ENCODE measurements around the gene CHST11.
A peak's percentile ranks its signal among the peaks of the same experiment; 100 is the strongest.

CHST11 gene

DNA sequence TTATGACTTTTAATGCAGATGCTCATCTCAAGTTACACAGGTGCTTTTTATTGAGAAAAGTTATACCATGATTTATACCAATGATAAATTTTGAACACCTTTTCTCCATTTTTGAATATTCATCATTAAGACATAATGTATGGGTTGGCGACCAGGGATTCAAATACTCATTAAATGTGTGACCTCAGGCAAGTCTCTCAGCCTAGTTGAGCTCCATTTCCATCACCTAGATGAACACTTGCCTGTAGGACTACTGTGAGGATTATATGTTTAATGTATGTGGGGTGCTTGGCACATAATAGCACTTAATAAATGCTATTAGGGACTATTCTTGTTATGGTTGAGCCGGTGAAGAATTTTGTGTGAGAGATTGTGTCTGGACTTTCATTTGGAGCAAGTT, 228.6 kb downstream of the CHST11 start:
- no peak for DNase-seq

DNA sequence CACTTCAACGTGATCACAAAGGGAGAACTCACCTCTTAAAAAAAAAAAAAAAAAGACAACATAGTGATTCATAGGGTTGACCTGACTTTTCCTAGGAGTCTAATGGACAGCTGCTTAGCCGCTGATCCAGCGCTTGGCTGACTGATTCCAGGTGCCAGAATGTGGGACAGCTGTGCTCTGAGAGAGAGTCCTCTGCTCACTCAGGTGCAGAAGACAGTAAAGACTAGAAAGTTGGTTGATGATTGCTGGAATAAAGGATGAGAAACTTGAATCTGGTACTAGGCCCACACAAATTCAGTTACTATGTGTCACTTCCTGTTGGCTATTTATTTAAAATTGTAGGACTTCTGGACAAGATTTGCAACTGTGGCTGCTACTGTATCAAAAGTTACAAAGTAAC, 229.4 kb downstream of the CHST11 start:
- no peak for DNase-seq

DNA sequence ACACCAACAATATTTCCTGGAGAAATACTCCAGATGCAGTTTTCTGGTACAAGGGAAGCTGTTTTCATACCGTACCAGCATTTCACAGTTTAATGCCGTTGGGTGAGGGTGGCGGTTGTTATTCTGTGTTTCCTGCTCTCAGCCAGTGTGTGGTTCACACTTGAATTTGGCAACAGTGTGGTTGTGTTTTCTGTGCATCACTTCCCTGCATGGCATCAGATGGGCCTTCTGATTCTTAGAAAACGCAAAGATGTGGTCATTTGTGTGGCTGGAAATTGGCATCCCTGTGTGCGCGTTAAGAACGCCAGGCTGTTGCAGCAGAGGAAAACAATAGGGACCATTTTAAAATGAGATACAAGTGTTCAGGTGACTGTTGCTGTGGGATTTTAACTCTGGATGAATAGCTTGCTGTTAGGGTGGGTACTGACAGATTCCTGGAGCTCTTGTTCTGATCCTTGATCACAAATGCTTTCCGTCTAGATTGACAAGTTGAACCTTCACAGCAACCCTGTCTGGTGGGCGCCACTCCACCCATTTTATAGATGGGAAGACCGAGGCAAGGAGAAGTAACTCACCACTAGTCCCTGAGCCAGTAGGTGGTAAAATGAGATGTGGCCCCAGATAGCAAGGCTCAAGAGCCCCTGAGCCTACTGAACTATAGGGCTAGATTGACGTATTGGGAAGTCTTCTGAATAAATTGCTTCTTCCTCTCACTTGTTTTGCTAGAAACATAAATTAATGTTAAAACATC, 231.2 kb downstream of the CHST11 start:
- DNase-seq: no peak

DNA sequence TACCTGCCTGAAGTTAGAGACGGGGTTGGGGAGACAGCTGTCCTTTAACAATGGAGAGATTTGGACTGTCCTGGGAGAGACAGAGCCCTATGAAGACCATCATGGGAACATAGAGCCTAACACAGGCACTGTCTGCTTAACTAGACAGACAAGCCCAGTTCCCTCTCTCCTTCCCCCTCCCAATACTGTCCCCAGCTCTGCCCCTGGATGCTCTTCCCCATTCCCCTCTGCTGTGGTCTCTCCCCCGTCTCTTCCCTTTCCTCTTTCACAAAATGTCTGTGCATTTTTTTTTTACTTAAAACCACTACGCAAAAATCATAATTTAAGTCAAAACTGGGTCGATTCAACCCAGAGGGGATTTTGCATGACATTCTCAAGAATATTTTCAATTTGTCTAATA, 232.9 kb downstream of the CHST11 start:
- DNase-seq: no peak

DNA sequence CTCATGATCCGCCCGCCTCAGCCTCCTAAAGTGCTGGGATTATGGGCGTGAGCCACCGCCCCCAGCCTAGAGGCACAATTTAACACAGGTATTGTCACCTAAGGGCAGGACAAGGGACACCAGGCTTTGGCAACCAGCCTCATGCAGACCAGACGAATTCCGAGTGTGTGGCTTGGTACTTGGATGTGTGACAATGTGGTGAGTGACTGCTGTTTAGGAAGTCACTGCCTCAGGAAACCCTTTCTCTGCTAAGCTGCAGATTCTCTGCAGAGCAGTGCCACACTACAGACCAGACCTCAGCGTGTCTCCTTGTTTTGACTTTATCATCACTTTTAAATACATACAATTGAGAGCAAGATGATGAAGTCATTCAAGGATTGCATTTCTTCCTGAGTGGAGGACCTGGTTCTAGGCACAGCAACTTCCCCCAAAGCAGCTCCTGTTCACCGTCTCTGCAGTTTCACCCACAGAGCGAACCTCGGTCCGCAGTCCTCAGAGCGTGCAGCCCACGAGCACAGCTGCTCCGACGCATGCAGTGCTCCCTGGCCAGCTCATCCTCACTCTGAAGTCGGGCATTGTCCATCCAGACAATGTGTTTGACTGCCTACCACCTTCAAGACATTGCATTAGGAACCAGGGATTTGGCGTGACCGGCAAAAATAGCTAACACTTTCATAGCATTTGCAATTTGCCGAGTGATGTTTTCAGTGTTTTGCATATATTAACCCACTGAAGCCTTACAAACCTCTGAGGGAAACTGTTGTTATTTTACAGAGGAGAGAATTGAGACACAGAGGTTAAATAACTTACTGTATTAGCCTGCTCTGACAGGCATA, 235.2 kb downstream of the CHST11 start:
- DNase-seq: no peak

DNA sequence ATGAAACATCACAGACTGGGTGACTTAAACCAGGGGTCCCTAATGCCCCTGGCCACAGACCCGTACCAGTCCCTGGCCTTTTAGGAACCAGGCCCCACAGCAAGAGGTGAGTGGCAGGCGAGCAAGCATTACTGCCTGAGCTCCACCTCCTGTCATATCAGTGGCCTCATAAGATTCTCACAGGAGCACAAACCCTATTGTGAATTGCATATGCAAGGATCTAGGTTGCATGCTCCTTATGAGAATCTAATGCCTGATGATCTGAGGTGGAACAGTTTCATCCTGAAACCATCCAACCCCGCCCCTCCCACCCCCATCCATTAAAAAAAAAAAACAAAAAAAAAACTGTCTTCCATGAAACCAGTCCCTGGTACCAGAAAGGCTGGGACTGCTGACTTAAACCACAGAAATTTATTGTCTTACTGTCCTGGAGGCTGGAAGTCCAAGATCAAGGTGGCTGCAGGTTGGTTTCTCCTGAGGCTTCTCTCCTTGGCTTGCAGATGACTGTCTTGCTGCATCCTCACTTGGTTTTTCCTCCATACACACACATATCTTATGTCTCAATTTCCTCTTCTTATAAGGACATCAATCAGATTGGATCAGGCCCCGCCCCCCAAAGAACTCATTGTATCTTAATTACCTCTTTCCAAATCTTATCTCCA, 235.9 kb downstream of the CHST11 start:
- no peak for DNase-seq

DNA sequence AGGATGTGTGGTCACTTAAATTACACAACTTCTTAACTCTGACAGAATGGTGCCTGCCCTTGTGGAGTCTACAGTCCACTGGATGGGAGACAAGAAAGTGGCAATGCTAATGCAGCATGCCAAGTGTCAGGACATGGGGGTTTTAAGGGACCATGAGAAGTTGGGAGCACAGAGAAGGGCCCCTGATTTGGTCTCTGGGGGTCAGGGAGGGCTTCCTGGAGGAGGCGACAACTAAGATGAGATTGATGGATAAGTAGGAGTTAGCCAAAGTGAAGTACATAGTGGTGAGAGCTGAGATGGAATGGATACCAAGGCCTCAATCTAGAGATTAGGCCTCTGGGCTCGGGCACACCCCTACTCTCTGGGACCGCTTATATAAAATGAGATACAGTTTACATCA, 236.7 kb downstream of the CHST11 start:
- DNase-seq: no peak

DNA sequence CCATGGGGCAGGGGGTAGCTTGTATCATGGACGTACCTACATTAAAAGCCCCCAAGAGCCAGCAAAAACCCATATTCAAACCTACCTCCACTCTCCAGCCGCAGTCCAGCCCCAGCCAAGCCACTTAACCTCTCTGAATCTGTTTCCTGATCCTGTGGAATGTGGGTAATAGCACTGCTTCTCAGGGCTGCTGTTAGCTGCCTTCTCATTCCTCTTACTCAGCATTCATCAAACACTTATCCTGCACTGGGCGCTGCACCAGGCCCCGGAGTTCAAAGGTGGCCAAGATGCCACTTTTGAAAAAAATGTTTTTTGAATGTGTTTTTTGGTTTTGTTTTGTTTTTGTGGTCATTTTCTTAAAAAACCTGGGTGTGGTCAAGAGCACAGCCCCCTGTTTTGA, 237.4 kb downstream of the CHST11 start:
- no peak for DNase-seq

DNA sequence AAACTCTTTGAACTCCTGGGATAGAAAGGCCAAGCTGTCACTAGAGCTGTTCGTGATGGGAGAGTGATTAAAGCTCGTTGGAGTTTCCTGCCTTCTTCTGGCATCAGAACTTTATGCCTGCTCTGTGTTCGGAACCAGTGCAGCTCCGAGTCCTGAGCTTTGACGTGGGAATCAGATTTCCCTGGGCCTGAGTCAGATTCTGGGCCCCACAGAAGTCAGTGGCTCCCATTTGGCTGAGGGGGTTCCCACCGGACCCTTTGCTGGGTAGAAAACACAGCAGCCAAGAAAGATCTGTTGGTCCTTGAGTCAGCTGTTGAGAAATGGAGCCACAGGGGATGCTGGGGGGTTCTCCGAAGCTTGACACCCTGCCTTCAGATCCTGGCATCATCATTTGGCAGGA, 238.0 kb downstream of the CHST11 start:
- DNase-seq: no peak

DNA sequence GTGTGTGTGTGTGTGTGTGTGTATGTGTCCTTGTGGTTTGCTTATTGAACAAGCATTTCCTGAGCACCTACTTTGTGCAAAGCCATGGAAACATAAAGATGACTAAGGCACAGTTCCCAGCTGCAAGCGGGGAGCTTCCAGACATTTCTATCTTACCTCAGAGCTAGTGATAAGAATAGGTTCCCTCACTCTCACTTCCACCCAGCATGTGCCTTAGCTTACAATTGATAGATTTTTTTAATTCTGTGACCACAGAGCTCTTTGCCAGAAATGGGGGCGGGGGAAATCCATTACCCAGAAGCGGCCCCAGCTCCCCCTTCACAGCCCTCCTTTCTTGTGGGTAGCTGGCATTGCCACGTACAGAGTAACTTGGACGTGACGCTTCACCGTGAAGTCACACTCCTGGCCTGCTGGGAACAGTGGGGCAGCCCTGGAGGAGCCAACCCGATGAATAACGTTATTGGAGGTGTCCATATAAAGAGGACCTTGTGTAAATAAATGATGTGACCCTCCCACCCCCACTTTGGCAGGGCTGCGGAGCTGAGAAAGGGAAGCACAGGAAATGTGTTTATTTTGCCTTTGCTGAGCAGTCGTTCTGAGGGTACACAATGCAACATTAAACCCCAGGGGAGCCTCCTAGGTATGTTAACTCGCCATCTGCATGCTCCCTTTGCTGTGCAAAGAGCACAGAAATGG, 238.9 kb downstream of the CHST11 start:
- peak; percentile 92 for DNase-seq

DNA sequence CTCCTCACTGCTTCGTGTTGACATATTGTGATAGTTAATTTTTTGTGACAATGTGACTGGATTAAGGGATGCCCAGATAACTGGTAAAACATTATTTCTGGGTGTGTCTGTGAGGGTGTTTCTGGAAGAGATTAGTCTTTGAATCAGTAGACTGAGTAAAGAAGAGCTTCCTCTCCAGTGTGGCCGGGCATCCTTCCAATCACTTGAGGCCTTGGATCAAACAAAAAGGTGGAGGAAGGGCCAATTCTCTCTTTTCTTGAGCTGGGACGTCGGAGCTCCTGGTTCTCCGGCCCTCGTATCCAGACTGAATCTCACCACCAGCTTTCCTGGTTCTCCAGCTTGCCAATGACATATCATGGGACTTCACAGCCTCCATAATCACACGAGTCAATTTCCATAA, 240.4 kb downstream of the CHST11 start:
- DNase-seq: no peak

DNA sequence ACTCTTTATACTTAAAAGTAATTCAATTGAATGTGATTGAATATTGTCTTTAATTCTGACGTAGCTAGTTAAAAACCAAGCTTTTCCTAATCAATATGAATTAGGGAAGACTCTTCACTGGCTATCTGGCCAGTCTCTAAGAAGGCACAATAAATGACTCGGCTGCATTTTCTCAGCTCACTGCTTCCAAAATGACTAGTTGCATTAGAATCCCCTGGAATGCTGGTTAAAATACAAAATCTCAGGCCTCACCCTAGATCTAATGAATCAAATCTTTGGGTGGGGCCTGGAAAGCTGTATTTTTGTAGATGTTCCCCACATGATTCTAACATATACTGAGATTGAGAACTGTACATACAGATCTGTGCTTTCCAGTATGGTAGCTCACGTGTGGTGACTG, 242.1 kb downstream of the CHST11 start:
- DNase-seq: no peak

DNA sequence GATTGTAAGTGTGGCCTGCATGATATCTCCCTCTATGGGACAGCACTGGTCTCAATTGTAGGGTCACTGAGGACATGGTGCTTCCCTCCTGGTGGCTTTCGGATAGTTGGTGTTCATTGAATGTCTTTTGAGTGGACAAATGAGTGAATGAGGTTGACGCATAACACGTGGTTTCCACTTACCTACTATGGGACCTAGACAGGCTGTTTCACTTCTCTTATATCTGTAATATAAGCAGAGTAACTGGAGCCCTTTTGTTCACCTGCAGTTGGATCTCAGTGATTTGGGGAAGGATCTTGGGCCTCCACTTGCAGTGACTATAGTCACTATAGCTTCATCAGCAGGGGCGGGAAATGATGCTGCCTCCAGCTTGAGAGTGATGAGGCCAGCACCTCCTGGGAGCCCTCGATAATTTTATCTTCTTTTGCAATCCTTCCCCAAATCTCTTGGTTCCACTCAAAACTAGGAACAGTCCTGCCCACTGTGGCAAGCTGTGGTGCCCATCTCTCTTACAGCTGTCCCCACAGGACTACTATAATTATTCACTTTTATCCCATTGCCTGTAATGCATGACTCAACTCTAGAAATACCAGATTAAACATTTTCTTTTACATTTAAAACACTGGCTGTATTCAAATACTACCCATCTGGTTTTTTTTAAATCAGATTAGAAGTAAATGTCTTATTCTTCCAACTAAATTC, 242.9 kb downstream of the CHST11 start:
- no peak for DNase-seq

DNA sequence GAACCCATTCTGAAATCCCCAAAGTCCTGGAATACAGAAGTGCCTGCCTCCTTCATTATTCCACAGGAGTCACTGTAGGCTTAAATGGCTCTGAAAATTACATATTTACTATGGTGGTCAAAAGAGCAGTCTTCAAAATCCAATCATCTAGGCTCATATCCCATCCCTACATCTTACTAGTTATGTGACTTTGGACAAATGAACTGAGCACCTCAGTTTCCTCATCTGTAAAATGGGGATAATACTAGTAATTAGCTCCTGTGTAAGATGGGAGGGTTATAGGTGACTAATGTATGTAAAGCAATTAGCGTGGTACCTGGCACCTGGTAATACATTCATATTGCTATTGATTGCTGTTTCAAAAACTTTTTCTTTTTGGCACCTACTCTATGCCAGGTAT, 243.6 kb downstream of the CHST11 start:
- no peak for DNase-seq

DNA sequence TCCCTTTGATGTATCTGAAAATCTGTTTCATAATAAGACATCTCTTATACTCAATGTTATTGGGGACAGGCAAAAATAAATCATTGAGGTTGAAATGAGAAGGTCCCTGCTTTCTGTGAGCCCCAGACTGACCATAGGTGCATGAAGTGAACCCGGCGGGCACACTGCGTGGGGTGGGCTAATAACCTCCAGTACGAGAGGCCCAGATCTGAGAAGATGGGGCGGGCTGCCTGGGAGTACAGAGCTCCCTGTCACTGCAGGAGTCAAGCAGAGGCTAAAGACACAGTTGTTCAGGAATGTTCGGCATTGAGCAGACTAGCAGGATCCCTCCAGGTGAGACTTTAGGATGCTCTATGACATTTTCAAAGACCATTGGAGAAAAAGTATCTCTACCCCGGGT, 244.6 kb downstream of the CHST11 start:
- DNase-seq: no peak

DNA sequence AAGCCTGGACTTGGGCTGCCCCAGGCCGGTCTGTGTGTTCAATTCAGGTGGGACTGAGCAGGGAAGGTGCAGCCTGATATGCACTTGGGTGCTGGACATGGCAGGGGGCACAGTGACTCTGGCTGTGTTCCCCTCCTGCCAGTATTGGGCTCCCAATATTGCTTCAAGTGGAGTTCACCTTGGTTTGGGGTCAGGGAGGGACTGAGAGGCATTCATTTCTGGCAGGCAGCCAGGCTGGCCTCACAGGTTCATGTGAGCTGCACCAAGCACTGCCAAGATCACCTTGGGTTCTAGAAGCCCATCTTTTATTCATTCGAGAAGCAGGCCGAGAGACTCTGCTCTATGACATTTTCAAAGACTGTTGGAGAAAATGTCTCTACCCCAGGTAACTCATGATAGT, 245.0 kb downstream of the CHST11 start:
- no peak for DNase-seq

DNA sequence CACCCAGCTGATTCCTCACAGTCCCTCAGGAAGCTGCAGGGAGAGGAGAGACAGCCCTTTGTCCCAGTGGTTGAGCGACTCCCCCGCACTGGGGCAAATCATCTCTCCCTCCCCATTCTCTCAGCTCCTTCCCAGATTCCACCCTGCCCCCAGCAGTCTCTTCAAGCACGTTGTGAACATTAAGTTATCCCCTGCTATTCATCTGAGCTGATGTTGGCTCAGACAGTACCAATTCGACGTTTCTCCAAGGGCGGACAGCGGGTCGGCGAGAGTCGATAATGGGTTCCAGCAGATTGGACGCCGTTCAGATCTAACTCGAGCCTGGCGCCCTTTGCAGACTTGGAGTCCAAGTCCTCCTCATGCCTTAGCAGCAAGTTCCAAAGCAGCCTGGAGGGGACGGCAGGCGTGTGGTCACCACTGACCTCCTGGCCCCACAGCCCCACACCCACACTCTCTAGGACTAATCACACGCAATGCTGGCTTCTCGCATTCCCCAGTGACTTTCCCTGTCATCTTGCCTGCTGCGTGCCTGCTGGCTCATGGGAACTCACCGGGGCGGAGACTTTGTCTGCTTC, 245.9 kb downstream of the CHST11 start:
- DNase-seq: no peak

DNA sequence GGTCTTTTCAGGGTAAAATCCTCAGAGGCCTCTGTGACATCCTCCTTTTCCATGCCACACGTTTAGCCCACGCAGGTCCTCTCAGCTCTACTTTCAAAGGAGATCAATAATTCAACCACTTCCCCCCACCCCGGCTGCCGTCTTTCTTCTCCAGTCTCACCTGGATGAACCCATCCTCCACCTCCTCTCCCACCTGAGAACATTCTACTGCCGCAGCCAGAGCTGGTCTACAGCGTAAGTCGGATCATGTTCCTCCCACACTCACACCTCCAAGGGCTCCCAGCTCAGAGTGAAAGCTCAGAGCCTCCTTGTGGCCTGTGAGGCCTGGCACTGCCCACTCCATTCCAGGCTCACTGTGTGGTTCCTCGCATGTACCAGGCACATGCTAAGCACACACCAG, 246.6 kb downstream of the CHST11 start:
- DNase-seq: no peak

DNA sequence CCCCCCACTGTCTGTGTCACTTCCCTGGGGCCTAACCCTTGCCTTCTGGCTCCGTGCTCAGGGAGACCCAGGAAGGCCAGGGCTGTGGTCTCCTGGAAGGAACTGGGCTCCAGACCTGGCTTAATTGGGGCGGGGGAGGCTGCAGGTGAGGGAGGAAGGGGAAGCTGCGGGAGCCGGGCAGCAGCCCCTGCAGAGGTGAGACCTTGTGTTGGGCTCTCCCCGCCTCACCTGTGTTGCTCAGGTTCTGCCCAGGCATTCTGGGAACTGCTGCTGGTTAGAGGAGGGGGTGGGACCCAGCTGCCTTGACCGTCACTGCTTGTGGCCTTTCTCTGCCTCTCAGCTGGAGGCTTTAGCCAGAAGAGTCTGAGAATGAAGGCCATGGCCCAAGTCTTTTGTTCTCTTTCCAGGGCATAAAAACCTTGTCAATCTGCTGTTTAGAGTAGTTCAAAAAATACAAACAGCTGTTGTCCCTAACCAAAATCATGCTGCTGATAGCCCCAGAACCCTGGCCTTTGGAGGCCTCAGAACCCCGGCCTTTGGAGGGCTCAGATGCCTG, 247.6 kb downstream of the CHST11 start:
- no peak for DNase-seq

DNA sequence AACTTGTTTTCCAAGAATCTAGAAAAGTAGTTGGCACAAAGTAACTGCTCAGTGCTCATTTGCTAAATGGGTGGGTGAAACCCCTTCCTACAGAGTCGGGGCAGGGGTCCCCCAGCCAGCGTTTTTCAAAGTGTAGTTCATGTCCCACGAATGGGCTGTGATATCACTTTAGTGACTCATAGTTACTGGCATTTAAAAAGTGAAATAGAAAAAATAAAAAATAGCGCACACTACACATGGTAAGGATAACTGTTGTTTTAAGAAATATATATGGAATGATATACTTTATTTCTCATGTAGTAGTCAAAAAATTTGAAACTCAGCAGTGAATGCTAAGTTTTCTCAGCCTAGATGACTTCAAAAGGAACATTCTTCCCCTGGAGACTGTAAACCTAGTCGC, 250.4 kb downstream of the CHST11 start:
- DNase-seq: no peak

DNA sequence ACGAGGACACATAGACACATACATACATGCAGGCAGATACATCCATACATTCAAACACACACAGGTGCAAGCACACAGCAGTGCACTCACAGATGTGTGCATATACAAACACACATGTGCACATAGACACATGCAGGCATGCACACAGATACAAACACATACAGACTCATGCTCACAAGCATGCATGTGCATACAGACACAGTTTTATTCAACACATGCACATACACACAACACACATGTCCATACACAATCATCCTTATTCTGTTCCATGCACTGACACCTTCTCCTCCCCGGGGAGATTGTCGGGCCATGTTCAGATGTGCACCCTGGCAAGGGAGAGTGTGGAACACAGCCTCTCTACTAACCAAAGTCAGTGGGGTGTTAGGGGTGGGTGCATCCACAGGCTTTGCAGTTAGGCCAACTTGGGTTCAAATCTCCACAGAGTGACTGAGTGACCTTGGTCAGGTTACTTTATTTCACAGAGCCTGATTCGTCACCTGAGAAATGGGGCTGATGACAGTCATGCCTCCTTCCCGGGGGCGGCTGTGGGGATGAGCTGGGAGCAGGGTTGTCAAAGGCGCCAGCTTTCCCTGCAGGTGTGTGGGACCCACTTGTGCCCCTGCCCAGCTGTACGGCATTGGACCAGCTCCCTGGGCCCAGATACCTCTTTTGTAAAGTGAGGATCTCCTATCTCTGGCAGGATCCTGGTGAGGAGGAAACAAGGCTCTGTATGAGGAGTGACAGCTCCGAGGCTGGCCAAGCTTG, 251.2 kb downstream of the CHST11 start:
- DNase-seq: no peak
